Activated CD8-positive, alpha-beta T cell treated with anti-CD3 and anti-CD28 coated beads for 36 hours (primary cell): ENCODE results near the gene NEK7. TPM values are rescaled to one million over a fixed set of nuclear protein-coding genes. Genes with fewer than 3 reads are reported as not detected.

Experiments used
- ATAC-seq: fragments of 200-7000 bp; cut with Tn5 transposase; one replicate; pipeline ENCODE4 v1.10.0; 2021; ENCODE audit warnings: mild to moderate bottlenecking, moderate library complexity
- CTCF ChIA-PET: fragments of 350-600 bp; sonication (Branson Sonifier 250); formaldehyde crosslinking; loops from one replicate; lab custom pipeline; 2021; ENCODE audit warnings: antibody characterized with exemption; lab: Charles Lee
- POLR2A ChIA-PET: fragments of 350-600 bp; sonication (Branson Sonifier 250); formaldehyde crosslinking; loops from one replicate; lab custom pipeline; 2021; ENCODE audit warnings: antibody characterized with exemption; lab: Charles Lee
- DNase-seq: peaks from one replicate; pipeline ENCODE4 v3.0.0-alpha.2; 2020
- H3K27ac Mint-ChIP-seq: one replicate; pipeline ENCODE4 v1.8.0; 2021; ENCODE audit warnings: mild to moderate bottlenecking, mixed read lengths
- H3K27me3 Mint-ChIP-seq: one replicate; pipeline ENCODE4 v1.8.0; 2021; ENCODE audit warnings: mixed read lengths
- H3K36me3 Mint-ChIP-seq: one replicate; pipeline ENCODE4 v1.8.0; 2021; ENCODE audit warnings: low read depth, mixed read lengths
- H3K4me1 Mint-ChIP-seq: one replicate; pipeline ENCODE4 v1.8.0; 2021; ENCODE audit warnings: low read depth, mixed read lengths
- H3K4me3 Mint-ChIP-seq: one replicate; pipeline ENCODE4 v1.8.0; 2021; ENCODE audit warnings: mild to moderate bottlenecking, moderate library complexity, mixed read lengths
- H3K9me3 Mint-ChIP-seq: one replicate; pipeline ENCODE4 v1.8.0; 2021; ENCODE audit warnings: mixed read lengths
- CTCF ChIP-seq: fragments of 200-600 bp; IDR thresholded peaks from one replicate; pipeline ENCODE4 v1.8.0; 2022; ENCODE audit warnings: antibody characterized with exemption, mild to moderate bottlenecking
- intact Hi-C: fragments of 100-400 bp; cut with micrococcal nuclease; formaldehyde crosslinking; loops from one replicate; pipeline ENCODE4 v1.10.0; 2022
- total RNA-seq, 2 experiments: library from RNA; stranded (reverse); gene quantifications; one replicate each; pipeline ENCODE4 v1.2.3, GENCODE V29; 2021

Gene NEK7
- 10 to 100 TPM; 71.4 to 76.4 TPM for total RNA-seq

GRCh38 chr1:198156745-198157240 lies at the start of gene NEK7:
NEK7 (plus strand) TSS chr1:198156998; CDS start chr1:198232581, 75,583 bp downstream.
- H3K4me1 Mint-ChIP-seq: peaks cover 24% of the 10 kb centered on the region
- intact Hi-C loops: loop anchor here (2.0 to 5.0 kb wide), 3 partner anchors 68 to 239 kb away; partner anchors contain the start of gene LHX9
- ChIA-PET POLR2A (interaction anchor here (0.8 to 1.6 kb wide), 5 partner anchors 9 to 101 kb away, joined by 3 to 6 read pairs (median 4); no protein-coding TSS in a partner anchor), CTCF (interaction anchor here (0.7 to 2.4 kb wide), 14 partner anchors 7 to 242 kb away, joined by 3 to 8 read pairs (median 4); no protein-coding TSS in a partner anchor)
- peaks cover 8% of the 10 kb centered on the region for H3K36me3 Mint-ChIP-seq
- ATAC-seq: peak; percentile 40
- TF ChIP-seq CTCF: no peak
- no peaks in the 10 kb centered on the region for H3K27me3 Mint-ChIP-seq
- peak within 1 kb of the TSS; percentile 99 for H3K27ac Mint-ChIP-seq
- DNase-seq: peak; percentile 72
- peak within 1 kb of the TSS; percentile 99 for H3K4me3 Mint-ChIP-seq
- no peaks in the 10 kb centered on the region for H3K9me3 Mint-ChIP-seq

- no peak for TF ChIP-seq CTCF
- H3K9me3 Mint-ChIP-seq: no peaks in the 10 kb centered on the region
- no peak overlapping the region for H3K4me3 Mint-ChIP-seq
- H3K27ac Mint-ChIP-seq: no peak overlapping the region
- no peaks in the 10 kb centered on the region for H3K36me3 Mint-ChIP-seq
- ATAC-seq (no peak), DNase-seq (no peak)
- CTCF ChIA-PET: no interaction called here
- POLR2A ChIA-PET: no interaction called here
- H3K4me1 Mint-ChIP-seq: peaks cover 14% of the 10 kb centered on the region
- intact Hi-C loops: no loop called here
- H3K27me3 Mint-ChIP-seq: no peaks in the 10 kb centered on the region
Observed at GRCh38 chr1:198107091-198107501, 49.7 kb upstream of the NEK7 start.

- no peaks in the 10 kb centered on the region for H3K36me3 Mint-ChIP-seq
- CTCF ChIA-PET: no interaction called here
- H3K9me3 Mint-ChIP-seq: no peaks in the 10 kb centered on the region
- no peak for DNase-seq
- no peak for ATAC-seq
- intact Hi-C loops: no loop called here
- no peak overlapping the region for H3K4me3 Mint-ChIP-seq
- no peak for TF ChIP-seq CTCF
- H3K4me1 Mint-ChIP-seq: no peaks in the 10 kb centered on the region
- H3K27ac Mint-ChIP-seq: no peak overlapping the region
- POLR2A ChIA-PET: interaction anchor here (0.6 kb wide), 1 partner anchor 14 kb away, joined by 3 read pairs; no protein-coding TSS in a partner anchor
- H3K27me3 Mint-ChIP-seq: no peaks in the 10 kb centered on the region
Observed at GRCh38 chr1:198108636-198109370, 48.0 kb upstream of the NEK7 start.

GRCh38 chr1:198109371-198109715 lies 47.5 kb upstream of the NEK7 start:
- DNase-seq (no peak), ATAC-seq (no peak)
- Mint-ChIP-seq H3K36me3 (no peaks in the 10 kb centered on the region), H3K4me3 (no peak overlapping the region), H3K27me3 (no peaks in the 10 kb centered on the region), H3K9me3 (no peaks in the 10 kb centered on the region), H3K27ac (no peak overlapping the region), H3K4me1 (no peaks in the 10 kb centered on the region)
- TF ChIP-seq CTCF: no peak
- ChIA-PET POLR2A (no interaction called here), CTCF (no interaction called here)
- intact Hi-C loops: no loop called here

- POLR2A ChIA-PET: no interaction called here
Observed at GRCh38 chr1:198113342-198113750, 43.5 kb upstream of the NEK7 start.

More at GRCh38 chr1:198113342-198113750, 43.5 kb upstream of the NEK7 start:
- H3K27me3 Mint-ChIP-seq: peaks cover 2% of the 10 kb centered on the region
- H3K27ac Mint-ChIP-seq: no peak overlapping the region
- H3K4me1 Mint-ChIP-seq: no peaks in the 10 kb centered on the region
- intact Hi-C loops: no loop called here
- no peak overlapping the region for H3K4me3 Mint-ChIP-seq
- ATAC-seq: no peak
- no peaks in the 10 kb centered on the region for H3K9me3 Mint-ChIP-seq
- no peak for TF ChIP-seq CTCF
- CTCF ChIA-PET: no interaction called here
- no peak for DNase-seq
- no peaks in the 10 kb centered on the region for H3K36me3 Mint-ChIP-seq
